NCI-H187 treated with DMSO at 0.1 percent for 48 hours (cell line): Measurements from ENCODE around the gene BBS9.
"Not testable (repeated sequence)": the region's sequence is repeated elsewhere in the genome, so short reads cannot be mapped to it uniquely, and the experiment has no call there.

ENCODE experiments used
- DNase-seq: peaks from one replicate; lab custom pipeline; 2025; lab: John Stamatoyannopoulos, UW

The BBS9 gene

GRCh38 chr7:33433357-33433756 lies 304.0 kb downstream of the BBS9 start:
- DNase-seq: no peak

- no peak for DNase-seq
Observed at GRCh38 chr7:33444511-33444910, 315.1 kb downstream of the BBS9 start.

GRCh38 chr7:33446551-33446950 lies 317.2 kb downstream of the BBS9 start:
- DNase-seq: no peak

GRCh38 chr7:33448035-33448434 lies 318.7 kb downstream of the BBS9 start:
- DNase-seq: no peak

GRCh38 chr7:33449847-33450246 lies 320.5 kb downstream of the BBS9 start:
- DNase-seq: no peak

- no peak for DNase-seq
Observed at GRCh38 chr7:33452805-33453502, 323.6 kb downstream of the BBS9 start.

GRCh38 chr7:33457039-33457438 lies 327.7 kb downstream of the BBS9 start:
- no peak for DNase-seq

GRCh38 chr7:33458581-33458980 lies 329.2 kb downstream of the BBS9 start:
- no peak for DNase-seq

- DNase-seq: no peak
Observed at GRCh38 chr7:33459340-33459751, 330.0 kb downstream of the BBS9 start.

- no peak for DNase-seq
Observed at GRCh38 chr7:33463131-33463530, 333.8 kb downstream of the BBS9 start.

- DNase-seq: no peak
Observed at GRCh38 chr7:33466203-33466602, 336.8 kb downstream of the BBS9 start.

- DNase-seq: no peak
Observed at GRCh38 chr7:33471636-33472242, 342.4 kb downstream of the BBS9 start.

- no peak for DNase-seq
Observed at GRCh38 chr7:33472348-33473025, 343.1 kb downstream of the BBS9 start.

- DNase-seq: no peak
Observed at GRCh38 chr7:33477719-33478480, 348.5 kb downstream of the BBS9 start.

- DNase-seq: not testable (repeated sequence)
Observed at GRCh38 chr7:33484476-33484875, 355.1 kb downstream of the BBS9 start.

GRCh38 chr7:33485747-33486493 lies 356.6 kb downstream of the BBS9 start:
- DNase-seq: no peak

- DNase-seq: no peak
Observed at GRCh38 chr7:33486633-33487032, 357.3 kb downstream of the BBS9 start.

- no peak for DNase-seq
Observed at GRCh38 chr7:33487998-33488682, 358.8 kb downstream of the BBS9 start.

- no peak for DNase-seq
Observed at GRCh38 chr7:33494474-33494873, 365.1 kb downstream of the BBS9 start.

- DNase-seq: no peak
Observed at GRCh38 chr7:33495207-33495606, 365.8 kb downstream of the BBS9 start.

- DNase-seq: no peak
Observed at GRCh38 chr7:33497051-33497450, 367.7 kb downstream of the BBS9 start.
